ENCODE measurements around the gene TBCK.

DNA sequence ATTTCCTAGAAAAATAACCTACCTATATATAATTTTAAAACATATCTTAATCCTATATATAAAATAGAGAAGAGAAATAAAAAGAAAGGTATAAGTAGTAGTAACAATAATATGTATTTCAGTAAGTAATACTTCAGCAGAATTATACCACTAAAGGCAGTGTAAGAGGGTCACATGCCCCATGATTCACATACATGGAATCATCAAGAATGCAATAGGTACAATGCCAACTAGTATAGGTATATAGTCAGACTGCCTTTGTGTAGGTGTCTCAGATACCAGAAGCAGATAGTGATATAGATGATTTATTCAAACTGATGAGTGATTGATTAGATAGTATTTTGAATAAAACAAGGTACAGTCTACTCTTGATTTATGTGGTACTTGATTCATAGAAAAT is 9.8 kb upstream of the TBCK start:
- TF ChIP-seq, protein P1, sequence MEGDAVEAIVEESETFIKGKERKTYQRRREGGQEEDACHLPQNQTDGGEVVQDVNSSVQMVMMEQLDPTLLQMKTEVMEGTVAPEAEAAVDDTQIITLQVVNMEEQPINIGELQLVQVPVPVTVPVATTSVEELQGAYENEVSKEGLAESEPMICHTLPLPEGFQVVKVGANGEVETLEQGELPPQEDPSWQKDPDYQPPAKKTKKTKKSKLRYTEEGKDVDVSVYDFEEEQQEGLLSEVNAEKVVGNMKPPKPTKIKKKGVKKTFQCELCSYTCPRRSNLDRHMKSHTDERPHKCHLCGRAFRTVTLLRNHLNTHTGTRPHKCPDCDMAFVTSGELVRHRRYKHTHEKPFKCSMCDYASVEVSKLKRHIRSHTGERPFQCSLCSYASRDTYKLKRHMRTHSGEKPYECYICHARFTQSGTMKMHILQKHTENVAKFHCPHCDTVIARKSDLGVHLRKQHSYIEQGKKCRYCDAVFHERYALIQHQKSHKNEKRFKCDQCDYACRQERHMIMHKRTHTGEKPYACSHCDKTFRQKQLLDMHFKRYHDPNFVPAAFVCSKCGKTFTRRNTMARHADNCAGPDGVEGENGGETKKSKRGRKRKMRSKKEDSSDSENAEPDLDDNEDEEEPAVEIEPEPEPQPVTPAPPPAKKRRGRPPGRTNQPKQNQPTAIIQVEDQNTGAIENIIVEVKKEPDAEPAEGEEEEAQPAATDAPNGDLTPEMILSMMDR (IDR thresholded peaks at IDR 0.05): no peak
- TF ChIP-seq POLR2A (IDR thresholded peaks at IDR 0.05): no peak
